HL-60 (cell line): ENCODE measurements around the gene VPS35L.

Experiments
- GABPA ChIP-seq: IDR thresholded peaks from 2 replicates; pipeline ENCODE4 v1.6.1; 2012; ENCODE audit warnings: low read depth
- POLR2AphosphoS5 ChIP-seq: IDR thresholded peaks from 2 replicates; pipeline ENCODE4 v1.6.1; 2012; ENCODE audit warnings: low read depth
- SPI1 ChIP-seq: IDR thresholded peaks from 2 replicates; pipeline ENCODE4 v1.6.1; 2012; ENCODE audit warnings: low read depth, mild to moderate bottlenecking, borderline replicate concordance
- TF ChIP-seq, protein P1 (sequence below): IDR thresholded peaks from one replicate; pipeline ENCODE4 v1.5.1; 2011; ENCODE audit warnings: low read length, control low read depth, inconsistent platforms; ENCODE audit not compliant: insufficient read depth
- TF ChIP-seq, protein P2 (sequence below): IDR thresholded peaks from 2 replicates; pipeline ENCODE4 v1.6.1; 2012; ENCODE audit warnings: low read depth; ENCODE audit not compliant: insufficient replicate concordance

DNA sequence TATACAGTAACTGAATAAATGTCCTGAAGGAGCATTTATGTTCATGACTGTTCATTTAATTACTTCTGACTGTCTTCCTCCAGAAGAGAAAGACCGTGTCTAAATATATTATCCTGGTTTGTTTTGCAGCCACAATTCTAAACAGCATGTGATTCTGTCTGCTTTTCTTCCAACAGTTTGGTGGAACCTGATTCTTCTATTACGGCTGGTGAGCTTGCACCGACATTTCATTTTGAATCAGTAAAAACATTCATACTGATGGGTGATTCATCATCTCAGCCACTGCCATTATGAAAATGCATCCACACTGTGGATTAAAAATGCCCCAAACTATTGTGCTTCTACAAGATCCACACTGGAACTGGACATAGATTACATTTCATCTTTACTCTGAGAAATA lies 145.6 kb downstream of the VPS35L start:
- TF ChIP-seq, protein P1, sequence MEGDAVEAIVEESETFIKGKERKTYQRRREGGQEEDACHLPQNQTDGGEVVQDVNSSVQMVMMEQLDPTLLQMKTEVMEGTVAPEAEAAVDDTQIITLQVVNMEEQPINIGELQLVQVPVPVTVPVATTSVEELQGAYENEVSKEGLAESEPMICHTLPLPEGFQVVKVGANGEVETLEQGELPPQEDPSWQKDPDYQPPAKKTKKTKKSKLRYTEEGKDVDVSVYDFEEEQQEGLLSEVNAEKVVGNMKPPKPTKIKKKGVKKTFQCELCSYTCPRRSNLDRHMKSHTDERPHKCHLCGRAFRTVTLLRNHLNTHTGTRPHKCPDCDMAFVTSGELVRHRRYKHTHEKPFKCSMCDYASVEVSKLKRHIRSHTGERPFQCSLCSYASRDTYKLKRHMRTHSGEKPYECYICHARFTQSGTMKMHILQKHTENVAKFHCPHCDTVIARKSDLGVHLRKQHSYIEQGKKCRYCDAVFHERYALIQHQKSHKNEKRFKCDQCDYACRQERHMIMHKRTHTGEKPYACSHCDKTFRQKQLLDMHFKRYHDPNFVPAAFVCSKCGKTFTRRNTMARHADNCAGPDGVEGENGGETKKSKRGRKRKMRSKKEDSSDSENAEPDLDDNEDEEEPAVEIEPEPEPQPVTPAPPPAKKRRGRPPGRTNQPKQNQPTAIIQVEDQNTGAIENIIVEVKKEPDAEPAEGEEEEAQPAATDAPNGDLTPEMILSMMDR: no peak
- TF ChIP-seq POLR2AphosphoS5 (no peak), GABPA (no peak), SPI1 (no peak)
- TF ChIP-seq, protein P2, sequence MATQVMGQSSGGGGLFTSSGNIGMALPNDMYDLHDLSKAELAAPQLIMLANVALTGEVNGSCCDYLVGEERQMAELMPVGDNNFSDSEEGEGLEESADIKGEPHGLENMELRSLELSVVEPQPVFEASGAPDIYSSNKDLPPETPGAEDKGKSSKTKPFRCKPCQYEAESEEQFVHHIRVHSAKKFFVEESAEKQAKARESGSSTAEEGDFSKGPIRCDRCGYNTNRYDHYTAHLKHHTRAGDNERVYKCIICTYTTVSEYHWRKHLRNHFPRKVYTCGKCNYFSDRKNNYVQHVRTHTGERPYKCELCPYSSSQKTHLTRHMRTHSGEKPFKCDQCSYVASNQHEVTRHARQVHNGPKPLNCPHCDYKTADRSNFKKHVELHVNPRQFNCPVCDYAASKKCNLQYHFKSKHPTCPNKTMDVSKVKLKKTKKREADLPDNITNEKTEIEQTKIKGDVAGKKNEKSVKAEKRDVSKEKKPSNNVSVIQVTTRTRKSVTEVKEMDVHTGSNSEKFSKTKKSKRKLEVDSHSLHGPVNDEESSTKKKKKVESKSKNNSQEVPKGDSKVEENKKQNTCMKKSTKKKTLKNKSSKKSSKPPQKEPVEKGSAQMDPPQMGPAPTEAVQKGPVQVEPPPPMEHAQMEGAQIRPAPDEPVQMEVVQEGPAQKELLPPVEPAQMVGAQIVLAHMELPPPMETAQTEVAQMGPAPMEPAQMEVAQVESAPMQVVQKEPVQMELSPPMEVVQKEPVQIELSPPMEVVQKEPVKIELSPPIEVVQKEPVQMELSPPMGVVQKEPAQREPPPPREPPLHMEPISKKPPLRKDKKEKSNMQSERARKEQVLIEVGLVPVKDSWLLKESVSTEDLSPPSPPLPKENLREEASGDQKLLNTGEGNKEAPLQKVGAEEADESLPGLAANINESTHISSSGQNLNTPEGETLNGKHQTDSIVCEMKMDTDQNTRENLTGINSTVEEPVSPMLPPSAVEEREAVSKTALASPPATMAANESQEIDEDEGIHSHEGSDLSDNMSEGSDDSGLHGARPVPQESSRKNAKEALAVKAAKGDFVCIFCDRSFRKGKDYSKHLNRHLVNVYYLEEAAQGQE: no peak
